Immature natural killer cell (primary cell): ENCODE data around the gene RNFT1. TPM values are rescaled to one million over a fixed set of nuclear protein-coding genes. Genes with fewer than 3 reads are reported as not detected.

Experiments
- polyA plus RNA-seq, 3 donors: library from polyadenylated mRNA; unstranded; fragments of 300-500 nt; fragmentation: Illumina TruSeq; gene quantifications; one replicate each; pipeline ENCODE4 v1.2.3, GENCODE V29; 2021

Gene RNFT1
- polyA plus RNA-seq, 3 donors from 2014 or later, result 28.3 to 46.1 (median 28.9) TPM

Other genes with a start within 250 kb of the RNFT1 start
- gene TUBD1, start 71.8 kb downstream of the RNFT1 start, polyA plus RNA-seq, result 10 to 100 TPM in 2 of 3 donors, 1 to 10 TPM in 1; 8.8 to 12.7 (median 10.1) TPM
- gene RPS6KB1, start 71.6 kb downstream of the RNFT1 start, polyA plus RNA-seq, result 10 to 100 TPM; 10.4 to 24.7 (median 14.5) TPM
- 10 to 100 TPM in 1 of 3 donors, 1 to 10 TPM in 2; 4.3 to 12.0 (median 9.7) TPM for gene HEATR6, start 114.2 kb upstream of the RNFT1 start, polyA plus RNA-seq
- gene CA4, start 185.2 kb upstream of the RNFT1 start, polyA plus RNA-seq, result not detected